Measurements from ENCODE around the gene MARCHF3.

MARCHF3 gene

GRCh38 chr5:126994485-126994884, 35.9 kb downstream of the MARCHF3 start:
- no peak overlapping the region for H2BK12ac ChIP-seq (ENCODE audit: low read length)

GRCh38 chr5:126988021-126988569, 42.3 kb downstream of the MARCHF3 start:
- no peaks in the 10 kb centered on the region for H3K79me1 ChIP-seq (ENCODE audit: low read length)
- no peaks in the 10 kb centered on the region for H3K4me1 ChIP-seq (ENCODE audit: control insufficient read depth in 1 of 2, insufficient read depth in 2 of 2, low read length in 2 of 2)
- H3K36me3 ChIP-seq (ENCODE audit: control insufficient read depth in 1 of 2, insufficient read depth in 2 of 2, low read length in 2 of 2), result no peaks in the 10 kb centered on the region
- no peak overlapping the region for H3K4me3 ChIP-seq (ENCODE audit: low read depth, low read length)
- no peak overlapping the region for H3K18ac ChIP-seq (ENCODE audit: low read length)
- no peak overlapping the region for H3K27ac ChIP-seq (ENCODE audit: low read depth, low read length)
- no peaks in the 10 kb centered on the region for H3K79me2 ChIP-seq (ENCODE audit: control insufficient read depth, insufficient read depth, low read length, poor library complexity)
- H2BK5ac ChIP-seq (ENCODE audit: low read depth, low read length, poor library complexity), result no peak overlapping the region
- H3K4me2 ChIP-seq (ENCODE audit: low read length), result no peak overlapping the region
- no peak overlapping the region for H4K91ac ChIP-seq (ENCODE audit: low read depth, low read length)
- no peak overlapping the region for H3K4ac ChIP-seq (ENCODE audit: low read depth, low read length)
- H3K9ac ChIP-seq (ENCODE audit: low read length), result no peak overlapping the region
- no CpG with 5 or more reads among the region's 3 CpGs for WGBS (ENCODE audit: extremely low coverage, insufficient coverage, insufficient read length)
- H3K27me3 ChIP-seq (ENCODE audit: insufficient read depth, low read length), result no peaks in the 10 kb centered on the region
- H2AK5ac ChIP-seq (ENCODE audit: low read length), result no peak overlapping the region
- no peak overlapping the region for H4K12ac ChIP-seq (ENCODE audit: low read depth, low read length)
- DNase-seq, result no peak
- H4K8ac ChIP-seq (ENCODE audit: low read depth, low read length), result no peak overlapping the region
- H2BK12ac ChIP-seq (ENCODE audit: low read length), result no peak overlapping the region
- no peak overlapping the region for H3K23ac ChIP-seq (ENCODE audit: low read length)
- no peak overlapping the region for H2AFZ ChIP-seq (ENCODE audit: insufficient read depth, low read length, poor library complexity)
- no peak overlapping the region for H3K14ac ChIP-seq (ENCODE audit: low read length)
- no peak overlapping the region for H2BK120ac ChIP-seq (ENCODE audit: insufficient read depth, low read length, poor library complexity)
- H3K9me3 ChIP-seq (ENCODE audit: insufficient read depth, low read depth, low read length), result peaks cover under 1% of the 10 kb centered on the region

More at GRCh38 chr5:126994485-126994884, 35.9 kb downstream of the MARCHF3 start:
- Histone ChIP-seq H3K4me2 (ENCODE audit: low read length) (no peak overlapping the region), H3K9me3 (ENCODE audit: insufficient read depth, low read depth, low read length) (no peaks in the 10 kb centered on the region), H2AK5ac (ENCODE audit: low read length) (no peak overlapping the region), H3K4me3 (ENCODE audit: low read depth, low read length) (no peak overlapping the region), H4K8ac (ENCODE audit: low read depth, low read length) (no peak overlapping the region), H3K18ac (ENCODE audit: low read length) (no peak overlapping the region), H3K4me1 (ENCODE audit: control insufficient read depth in 1 of 2, insufficient read depth in 2 of 2, low read length in 2 of 2) (no peaks in the 10 kb centered on the region), H3K23ac (ENCODE audit: low read length) (no peak overlapping the region), H3K79me1 (ENCODE audit: low read length) (no peaks in the 10 kb centered on the region), H3K79me2 (ENCODE audit: control insufficient read depth, insufficient read depth, low read length, poor library complexity) (no peaks in the 10 kb centered on the region), H3K27me3 (ENCODE audit: insufficient read depth, low read length) (no peaks in the 10 kb centered on the region), H3K27ac (ENCODE audit: low read depth, low read length) (no peak overlapping the region), H2AFZ (ENCODE audit: insufficient read depth, low read length, poor library complexity) (no peak overlapping the region), H3K14ac (ENCODE audit: low read length) (no peak overlapping the region), H3K9ac (ENCODE audit: low read length) (no peak overlapping the region), H2BK120ac (ENCODE audit: insufficient read depth, low read length, poor library complexity) (no peak overlapping the region), H3K4ac (ENCODE audit: low read depth, low read length) (no peak overlapping the region), H2BK5ac (ENCODE audit: low read depth, low read length, poor library complexity) (no peak overlapping the region), H4K91ac (ENCODE audit: low read depth, low read length) (no peak overlapping the region), H4K12ac (ENCODE audit: low read depth, low read length) (no peak overlapping the region), H3K36me3 (ENCODE audit: control insufficient read depth in 1 of 2, insufficient read depth in 2 of 2, low read length in 2 of 2) (no peaks in the 10 kb centered on the region)
- WGBS (ENCODE audit: extremely low coverage, insufficient coverage, insufficient read length), result no CpG with 5 or more reads among the region's 4 CpGs
- DNase-seq, result no peak

GRCh38 chr5:126987271-126987899, 43.0 kb downstream of the MARCHF3 start:
- H3K27ac ChIP-seq (ENCODE audit: low read depth, low read length), result no peak overlapping the region
- no peak overlapping the region for H3K4me3 ChIP-seq (ENCODE audit: low read depth, low read length)
- no CpG with 5 or more reads among the region's 4 CpGs for WGBS (ENCODE audit: extremely low coverage, insufficient coverage, insufficient read length)
- H3K79me2 ChIP-seq (ENCODE audit: control insufficient read depth, insufficient read depth, low read length, poor library complexity), result no peaks in the 10 kb centered on the region
- DNase-seq, result no peak
- no peak overlapping the region for H2BK12ac ChIP-seq (ENCODE audit: low read length)
- no peak overlapping the region for H2BK5ac ChIP-seq (ENCODE audit: low read depth, low read length, poor library complexity)
- no peak overlapping the region for H3K23ac ChIP-seq (ENCODE audit: low read length)
- no peaks in the 10 kb centered on the region for H3K27me3 ChIP-seq (ENCODE audit: insufficient read depth, low read length)
- no peak overlapping the region for H3K18ac ChIP-seq (ENCODE audit: low read length)
- H3K14ac ChIP-seq (ENCODE audit: low read length), result no peak overlapping the region
- no peaks in the 10 kb centered on the region for H3K4me1 ChIP-seq (ENCODE audit: control insufficient read depth in 1 of 2, insufficient read depth in 2 of 2, low read length in 2 of 2)
- H4K8ac ChIP-seq (ENCODE audit: low read depth, low read length), result no peak overlapping the region
- no peak overlapping the region for H3K9ac ChIP-seq (ENCODE audit: low read length)
- H3K9me3 ChIP-seq (ENCODE audit: insufficient read depth, low read depth, low read length), result peaks cover 3% of the 10 kb centered on the region
- H3K4ac ChIP-seq (ENCODE audit: low read depth, low read length), result no peak overlapping the region
- no peaks in the 10 kb centered on the region for H3K36me3 ChIP-seq (ENCODE audit: control insufficient read depth in 1 of 2, insufficient read depth in 2 of 2, low read length in 2 of 2)
- H3K4me2 ChIP-seq (ENCODE audit: low read length), result no peak overlapping the region
- H4K12ac ChIP-seq (ENCODE audit: low read depth, low read length), result no peak overlapping the region
- H4K91ac ChIP-seq (ENCODE audit: low read depth, low read length), result no peak overlapping the region
- H2AK5ac ChIP-seq (ENCODE audit: low read length), result no peak overlapping the region
- H3K79me1 ChIP-seq (ENCODE audit: low read length), result no peaks in the 10 kb centered on the region
- H2BK120ac ChIP-seq (ENCODE audit: insufficient read depth, low read length, poor library complexity), result no peak overlapping the region
- no peak overlapping the region for H2AFZ ChIP-seq (ENCODE audit: insufficient read depth, low read length, poor library complexity)

GRCh38 chr5:126984632-126985031, 45.7 kb downstream of the MARCHF3 start:
- H3K79me1 ChIP-seq (ENCODE audit: low read length), result no peaks in the 10 kb centered on the region

More at GRCh38 chr5:126984632-126985031, 45.7 kb downstream of the MARCHF3 start:
- no peak overlapping the region for H2AFZ ChIP-seq (ENCODE audit: insufficient read depth, low read length, poor library complexity)
- H3K27me3 ChIP-seq (ENCODE audit: insufficient read depth, low read length), result no peaks in the 10 kb centered on the region
- H3K4me2 ChIP-seq (ENCODE audit: low read length), result no peak overlapping the region
- no peak overlapping the region for H3K27ac ChIP-seq (ENCODE audit: low read depth, low read length)
- H3K4ac ChIP-seq (ENCODE audit: low read depth, low read length), result no peak overlapping the region
- H3K4me3 ChIP-seq (ENCODE audit: low read depth, low read length), result no peak overlapping the region
- no CpG with 5 or more reads among the region's 2 CpGs for WGBS (ENCODE audit: extremely low coverage, insufficient coverage, insufficient read length)
- no peaks in the 10 kb centered on the region for H3K79me2 ChIP-seq (ENCODE audit: control insufficient read depth, insufficient read depth, low read length, poor library complexity)
- no peak overlapping the region for H2BK12ac ChIP-seq (ENCODE audit: low read length)
- no peak overlapping the region for H2BK120ac ChIP-seq (ENCODE audit: insufficient read depth, low read length, poor library complexity)
- no peak overlapping the region for H3K18ac ChIP-seq (ENCODE audit: low read length)
- no peak overlapping the region for H4K12ac ChIP-seq (ENCODE audit: low read depth, low read length)
- H2AK5ac ChIP-seq (ENCODE audit: low read length), result no peak overlapping the region
- H3K4me1 ChIP-seq (ENCODE audit: control insufficient read depth in 1 of 2, insufficient read depth in 2 of 2, low read length in 2 of 2), result no peaks in the 10 kb centered on the region
- H4K91ac ChIP-seq (ENCODE audit: low read depth, low read length), result no peak overlapping the region
- no peaks in the 10 kb centered on the region for H3K36me3 ChIP-seq (ENCODE audit: control insufficient read depth in 1 of 2, insufficient read depth in 2 of 2, low read length in 2 of 2)
- DNase-seq, result no peak
- H3K9ac ChIP-seq (ENCODE audit: low read length), result no peak overlapping the region
- no peak overlapping the region for H3K14ac ChIP-seq (ENCODE audit: low read length)
- peaks cover 3% of the 10 kb centered on the region for H3K9me3 ChIP-seq (ENCODE audit: insufficient read depth, low read depth, low read length)
- no peak overlapping the region for H3K23ac ChIP-seq (ENCODE audit: low read length)
- no peak overlapping the region for H2BK5ac ChIP-seq (ENCODE audit: low read depth, low read length, poor library complexity)
- no peak overlapping the region for H4K8ac ChIP-seq (ENCODE audit: low read depth, low read length)
